Measurements from ENCODE around the gene HJURP. TPM values are rescaled to one million over a fixed set of nuclear protein-coding genes. Genes with fewer than 3 reads are reported as not detected.
"Not testable (repeated sequence)": the region's sequence is repeated elsewhere in the genome, so short reads cannot be mapped to it uniquely, and the experiment has no call there.

The HJURP gene
- polyA plus RNA-seq (ENCODE audit: insufficient read length in 12 of 12) = 10 to 100 TPM in 8 of 12 donors, 1 to 10 TPM in 3, not detected in 1; 6.2 to 31.1 (median 12.0) TPM
- long read RNA-seq, donor 1, partial matches to known transcripts = 0 of 1 reads
- long read RNA-seq, donor 1, other reads (novel, unspliced or antisense) = 0 of 1 reads
- long read RNA-seq, donor 2, partial matches to known transcripts = 0 of 1 reads
- long read RNA-seq, donor 2, other reads (novel, unspliced or antisense) = 0 of 1 reads
- long read RNA-seq, donor 3, partial matches to known transcripts = 0 of 1 reads
- long read RNA-seq, donor 3, other reads (novel, unspliced or antisense) = 0 of 1 reads
- long read RNA-seq, donor 4 = 0 reads
- long read RNA-seq, donor 5, partial matches to known transcripts = 0 of 2 reads
- long read RNA-seq, donor 5, other reads (novel, unspliced or antisense) = 0 of 2 reads
- long read RNA-seq, donor 6 = 0 reads
- long read RNA-seq, donor 7 = 0 reads
- long read RNA-seq, donor 8 = 0 reads
- long read RNA-seq, donor 9, partial matches to known transcripts = 0 of 1 reads
- long read RNA-seq, donor 9, other reads (novel, unspliced or antisense) = 0 of 1 reads
- long read RNA-seq, donor 10 = 0 reads
- long read RNA-seq, donor 11, partial matches to known transcripts = 0 of 1 reads
- long read RNA-seq, donor 11, other reads (novel, unspliced or antisense) = 0 of 1 reads

- peak; percentile 95 for DNase-seq
Measured at GRCh38 chr2:233854241-233854981, at the start of gene HJURP. Gene HJURP, minus strand, starts transcription at chr2:233854535. Its CDS starts 35 bp downstream, at chr2:233854500.

- DNase-seq = no peak
Measured at GRCh38 chr2:233901884-233902283, 47.5 kb upstream of the HJURP start.

- no peak for DNase-seq
Measured at GRCh38 chr2:233901367-233901766, 47.0 kb upstream of the HJURP start.

- not testable (repeated sequence) for DNase-seq
Measured at GRCh38 chr2:233896253-233896652, 41.9 kb upstream of the HJURP start.

- DNase-seq = no peak
Measured at GRCh38 chr2:233892793-233893192, 38.5 kb upstream of the HJURP start.

- no peak for DNase-seq
Measured at GRCh38 chr2:233882353-233882752, 28.0 kb upstream of the HJURP start.

- DNase-seq = not testable (repeated sequence)
Measured at GRCh38 chr2:233872125-233872524, 17.8 kb upstream of the HJURP start.

- no peak for DNase-seq
Measured at GRCh38 chr2:233871432-233871831, 17.1 kb upstream of the HJURP start.

GRCh38 chr2:233867993-233868532 lies 13.7 kb upstream of the HJURP start, which contains the start of gene MSL3B:
Gene MSL3B, minus strand, starts transcription at chr2:233868386.
- DNase-seq = peak; percentile 23

GRCh38 chr2:233866479-233866878 lies 12.1 kb upstream of the HJURP start:
- DNase-seq = no peak

GRCh38 chr2:233865838-233866237 lies 11.5 kb upstream of the HJURP start:
- DNase-seq = no peak

GRCh38 chr2:233862261-233862768 lies 8.0 kb upstream of the HJURP start:
- no peak for DNase-seq

- DNase-seq = no peak
Measured at GRCh38 chr2:233858331-233858730, 4.0 kb upstream of the HJURP start.

- DNase-seq = no peak
Measured at GRCh38 chr2:233857511-233858141, 3.3 kb upstream of the HJURP start.

GRCh38 chr2:233856184-233856583 lies 1.8 kb upstream of the HJURP start:
- no peak for DNase-seq

GRCh38 chr2:233855345-233855744 lies 1.0 kb upstream of the HJURP start:
- DNase-seq = no peak

- no peak for DNase-seq
Measured at GRCh38 chr2:233853883-233854240, 473 bp downstream of the HJURP start.

- DNase-seq = no peak
Measured at GRCh38 chr2:233853353-233853752, 982 bp downstream of the HJURP start.

GRCh38 chr2:233852056-233852455 lies 2.3 kb downstream of the HJURP start:
- no peak for DNase-seq

- DNase-seq = no peak
Measured at GRCh38 chr2:233851169-233851568, 3.2 kb downstream of the HJURP start.

GRCh38 chr2:233850745-233851144 lies 3.6 kb downstream of the HJURP start:
- DNase-seq = no peak

Data from muscle of arm (tissue), 14 donors.